Psoas muscle (tissue), 8 donors: ENCODE data around the gene CES3. TPM values are rescaled to one million over a fixed set of nuclear protein-coding genes. Genes with fewer than 3 reads are reported as not detected.

Experiments used
- ATAC-seq, 4 donors: fragments of 200-7000 bp; cut with Tn5 transposase; one replicate each; pipeline ENCODE4 v1.9.1; 2020; ENCODE audit warnings: moderate library complexity in 3 of 4, mild to moderate bottlenecking in 2 of 4
- DNase-seq, 2 donors: peaks; one replicate each; pipeline ENCODE4 v3.0.0-alpha.2; 2020
- H3K27ac ChIP-seq: fragments of 200-600 bp; one replicate; pipeline ENCODE4 v1.8.0; 2022
- H3K27me3 ChIP-seq, 3 donors: fragments of 200-600 bp in 1 of 3; one replicate each; pipeline versions ENCODE4 v1.6.1 to v1.8.0; 2013 to 2022; ENCODE audit warnings: low read length in 2 of 3, mild to moderate bottlenecking in 2 of 3, moderate library complexity in 1 of 3; ENCODE audit not compliant: insufficient read depth in 3 of 3
- H3K36me3 ChIP-seq, 2 donors: fragments of 200-600 bp in 1 of 2; one replicate each; pipeline versions ENCODE4 v1.6.1 to v1.8.0; 2013 to 2022; ENCODE audit warnings: low read depth in 1 of 2, mild to moderate bottlenecking in 1 of 2, moderate library complexity in 1 of 2; ENCODE audit not compliant: insufficient read depth in 1 of 2
- H3K4me1 ChIP-seq: fragments of 200-600 bp; one replicate; pipeline ENCODE4 v1.8.0; 2022
- H3K4me3 ChIP-seq: fragments of 200-600 bp; one replicate; pipeline ENCODE4 v1.8.0; 2022; ENCODE audit warnings: mild to moderate bottlenecking
- H3K9me3 ChIP-seq: fragments of 200-600 bp; one replicate; pipeline ENCODE4 v1.8.0; 2022
- WGBS, 3 donors: extraction: QIAGEN DNeasy Blood & Tissue Kit; methylation state at CpG; one replicate each; pipeline versions ENCODE4 v1.1.6 to v1.1.7; 2013; 5-methylcytosine and 5-hydroxymethylcytosine counted together
- intact Hi-C, 2 donors: fragments of 100-400 bp; cut with DNase I; formaldehyde crosslinking; loops; one replicate each; pipeline versions ENCODE4 v1.11.0 to v1.14.2; 2022
- polyA plus RNA-seq, 3 donors: library from polyadenylated mRNA; stranded (reverse); fragments of 200-250 nt; gene quantifications; one replicate each; pipeline ENCODE4 v1.2.3, GENCODE V29; 2013
- total RNA-seq, 4 donors: library from RNA; stranded (reverse); fragmentation: NEBNext Ultra II Directional in 2 of 4; extraction: Animal tissue kit (Norgen Biotek cat#: 25700) in 2 of 4; gene quantifications; one replicate each; pipeline versions ENCODE4 v1.2.1 to v1.2.4, GENCODE V29; 2021 to 2023
- TF ChIP-seq, protein P1 (sequence below): fragments of 200-600 bp; IDR thresholded peaks from one replicate; pipeline ENCODE4 v1.8.0; 2022; ENCODE audit warnings: antibody characterized with exemption
- donor health status: healthy with polysubstance abuse.
- donor health status: DM: no; HTN: no; CAD: no; lungs with moderate emphysema.
- donor health status: Bipolar disorder and iron deficiency.
- donor health status: healthy.
- donor health status: DM: yes; HTN: yes; CAD: no.
- donor health status: DM: no; HTN: no; CAD: no.
- donor health status: DM: no; HTN: no; CAD: no.
- donor health status: DM: yes; HTN: yes; CAD: no.

The CES3 gene
- total and polyA plus RNA-seq, 7 donors: 0.48 to 15.2 (median 9.7) TPM

DNA sequence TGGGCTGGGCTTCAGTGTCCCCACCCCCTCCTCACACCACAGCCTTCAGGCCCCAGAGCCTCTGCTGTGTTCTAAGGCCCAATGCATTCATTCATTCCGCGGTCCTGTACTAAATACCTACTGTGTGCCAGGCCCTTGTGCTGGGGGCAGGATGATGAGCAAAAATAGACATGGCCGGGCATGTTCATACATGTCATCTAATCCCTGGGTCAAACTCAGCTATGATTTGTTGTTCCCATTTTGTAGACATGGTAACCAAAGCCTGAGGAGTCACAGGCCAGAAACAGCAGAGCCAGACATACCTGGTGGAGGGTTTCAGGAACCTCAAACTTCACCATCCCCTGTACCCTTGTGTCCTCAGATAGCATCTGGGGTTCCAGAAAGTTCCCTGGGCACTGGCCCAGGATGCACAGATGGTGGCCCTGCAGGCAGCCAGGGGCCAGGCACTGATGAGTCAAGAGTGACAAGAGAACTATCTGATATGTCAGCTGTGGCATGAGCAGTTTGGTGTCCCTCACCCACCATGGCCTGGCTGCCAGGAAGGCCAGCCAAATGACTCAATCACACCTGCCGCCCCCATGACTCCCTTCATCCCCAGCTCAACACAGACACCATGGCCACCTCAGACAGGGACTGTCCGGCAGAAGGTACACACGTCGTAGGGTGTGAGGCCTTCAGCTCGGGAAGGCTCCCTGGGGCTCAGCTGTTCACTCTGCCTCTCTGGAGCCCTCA, 33.0 kb upstream of the CES3 start:
- TF ChIP-seq, protein P1, sequence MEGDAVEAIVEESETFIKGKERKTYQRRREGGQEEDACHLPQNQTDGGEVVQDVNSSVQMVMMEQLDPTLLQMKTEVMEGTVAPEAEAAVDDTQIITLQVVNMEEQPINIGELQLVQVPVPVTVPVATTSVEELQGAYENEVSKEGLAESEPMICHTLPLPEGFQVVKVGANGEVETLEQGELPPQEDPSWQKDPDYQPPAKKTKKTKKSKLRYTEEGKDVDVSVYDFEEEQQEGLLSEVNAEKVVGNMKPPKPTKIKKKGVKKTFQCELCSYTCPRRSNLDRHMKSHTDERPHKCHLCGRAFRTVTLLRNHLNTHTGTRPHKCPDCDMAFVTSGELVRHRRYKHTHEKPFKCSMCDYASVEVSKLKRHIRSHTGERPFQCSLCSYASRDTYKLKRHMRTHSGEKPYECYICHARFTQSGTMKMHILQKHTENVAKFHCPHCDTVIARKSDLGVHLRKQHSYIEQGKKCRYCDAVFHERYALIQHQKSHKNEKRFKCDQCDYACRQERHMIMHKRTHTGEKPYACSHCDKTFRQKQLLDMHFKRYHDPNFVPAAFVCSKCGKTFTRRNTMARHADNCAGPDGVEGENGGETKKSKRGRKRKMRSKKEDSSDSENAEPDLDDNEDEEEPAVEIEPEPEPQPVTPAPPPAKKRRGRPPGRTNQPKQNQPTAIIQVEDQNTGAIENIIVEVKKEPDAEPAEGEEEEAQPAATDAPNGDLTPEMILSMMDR: no peak
- WGBS, 3 donors: 25 to 41% (median 28%) methylated on average over 8 of the region's 8 CpGs
- Histone ChIP-seq H3K9me3 (no peaks in the 10 kb centered on the region), H3K4me3 (peak overlapping the region; percentile 24), H3K27ac (peak overlapping the region; percentile 96), H3K27me3 (no peaks in the 10 kb centered on the region), H3K36me3 (peaks cover 0 to 32% of the 10 kb centered on the region in 2 donors), H3K4me1 (peaks cover 49% of the 10 kb centered on the region)
- ATAC-seq (peak; percentile 54 to 69 (median 62)), DNase-seq (peak; percentile 82 to 92)
- intact Hi-C loops: loop anchor here in 1 of 2 donors (2.0 kb wide), 1 partner anchor 27 kb away; no protein-coding TSS in a partner anchor

DNA sequence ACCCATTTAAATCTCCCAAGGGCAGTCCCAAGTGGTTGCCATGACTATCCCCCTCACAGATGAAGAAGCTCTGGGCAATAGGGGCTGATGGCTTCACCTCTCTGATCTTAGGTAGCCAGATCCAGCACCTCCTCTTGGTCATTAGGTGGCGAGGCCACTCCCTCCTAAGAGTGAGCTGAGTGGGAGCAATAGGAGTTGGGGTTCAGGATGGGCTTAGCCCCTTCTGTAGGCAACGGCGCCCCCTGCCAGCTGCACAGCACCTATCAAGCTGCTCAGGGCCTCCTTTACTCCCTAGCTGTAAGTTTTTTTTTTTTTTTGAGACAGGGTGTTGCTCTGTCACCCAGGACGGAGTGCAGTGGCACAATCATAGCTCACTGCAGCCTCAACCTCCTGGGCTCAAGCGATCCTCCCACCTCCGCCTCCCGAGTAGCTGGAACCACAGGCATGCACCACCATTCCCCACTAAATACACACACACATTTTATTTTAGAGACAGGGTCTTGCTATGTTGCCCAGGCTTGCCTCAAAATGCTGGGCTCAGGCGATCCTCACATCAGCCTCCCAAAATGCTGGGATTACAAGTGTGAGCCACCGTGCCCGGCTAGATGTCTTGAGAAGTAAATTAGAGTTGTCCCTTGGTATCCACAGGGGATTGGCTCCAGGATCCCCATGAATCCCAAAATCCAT, 32.2 kb upstream of the CES3 start:
- H3K9me3 ChIP-seq: no peaks in the 10 kb centered on the region
- TF ChIP-seq, protein P1: peak; percentile 27
- ATAC-seq (peak in 3 of 4 donors; percentile 1 to 12 (median 10)), DNase-seq (peak; percentile 52 to 81)
- peak overlapping the region; percentile 96 for H3K27ac ChIP-seq
- WGBS, 3 donors: 72 to 78% (median 76%) methylated on average over 10 of the region's 10 CpGs
- H3K4me3 ChIP-seq: peak overlapping the region; percentile 24
- intact Hi-C loops: no loop called here
- H3K27me3 ChIP-seq: no peaks in the 10 kb centered on the region
- H3K4me1 ChIP-seq: peaks cover 52% of the 10 kb centered on the region
- H3K36me3 ChIP-seq: peaks cover 0 to 25% of the 10 kb centered on the region in 2 donors

DNA sequence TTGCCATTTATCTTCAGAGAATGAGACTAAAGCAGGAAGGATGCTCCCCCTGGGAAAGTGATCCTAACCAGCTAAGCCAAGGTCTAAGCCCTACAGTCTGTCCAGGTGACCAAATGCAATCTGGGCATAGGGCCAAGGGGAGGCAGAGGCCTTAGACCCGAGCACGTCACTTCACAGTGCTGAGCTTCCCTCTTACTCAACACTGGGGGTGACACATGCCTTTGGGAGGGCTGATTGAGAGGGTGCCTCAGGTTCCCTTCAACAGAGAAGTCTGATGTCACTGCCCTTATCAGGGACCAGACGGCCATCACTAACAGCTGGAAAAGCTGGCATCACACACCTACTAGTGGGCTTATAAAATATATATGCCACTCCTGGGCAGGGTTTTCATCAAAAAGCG, 30.9 kb upstream of the CES3 start:
- H3K27ac ChIP-seq: peak overlapping the region; percentile 96
- no peaks in the 10 kb centered on the region for H3K27me3 ChIP-seq
- 33 to 39% (median 35%) methylated on average over 4 of the region's 4 CpGs for WGBS, 3 donors
- peaks cover 0 to 12% of the 10 kb centered on the region in 2 donors for H3K36me3 ChIP-seq
- no peaks in the 10 kb centered on the region for H3K9me3 ChIP-seq
- H3K4me3 ChIP-seq: no peak overlapping the region
- TF ChIP-seq, protein P1: no peak
- ATAC-seq: peak; percentile 2 to 35 (median 19)
- intact Hi-C loops: loop anchor here in 1 of 2 donors (5.0 kb wide), 1 partner anchor 33 kb away; no protein-coding TSS in a partner anchor
- peak; percentile 77 to 85 for DNase-seq
- H3K4me1 ChIP-seq: peaks cover 52% of the 10 kb centered on the region

DNA sequence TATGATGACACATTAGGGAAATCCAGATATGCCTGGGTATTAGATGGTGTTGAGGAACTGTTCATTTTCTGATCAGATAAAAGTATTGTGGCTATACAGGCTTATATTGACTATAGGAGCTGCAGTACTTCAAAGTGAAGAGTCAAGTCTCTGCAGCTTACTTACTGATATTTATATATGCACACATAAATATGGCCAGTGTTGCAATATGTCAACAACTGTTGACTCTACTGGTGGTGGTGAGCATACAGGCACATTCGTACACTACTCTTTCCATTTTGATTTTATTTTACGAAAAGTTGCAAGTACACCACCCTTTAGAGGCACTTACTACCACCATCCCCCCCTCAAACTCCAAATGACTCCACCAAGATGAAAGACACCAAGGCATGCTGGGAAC, 29.4 kb upstream of the CES3 start:
- intact Hi-C loops: loop anchor here in 1 of 2 donors (5.0 kb wide), 1 partner anchor 34 kb away; no protein-coding TSS in a partner anchor
- H3K27me3 ChIP-seq: no peaks in the 10 kb centered on the region
- H3K4me1 ChIP-seq: peaks cover 52% of the 10 kb centered on the region
- H3K27ac ChIP-seq: peak overlapping the region; percentile 19
- peaks cover 0 to 17% of the 10 kb centered on the region in 2 donors for H3K36me3 ChIP-seq
- H3K9me3 ChIP-seq: no peaks in the 10 kb centered on the region
- H3K4me3 ChIP-seq: peak overlapping the region; percentile 91
- TF ChIP-seq, protein P1: no peak
- DNase-seq (no peak), ATAC-seq (no peak)
- 80 to 89% (median 82%) methylated on average over 2 of the region's 2 CpGs for WGBS, 3 donors
